HG02981 (cell line): ENCODE measurements around the gene WDR64.
"Not testable (repeated sequence)": the region's sequence is repeated elsewhere in the genome, so short reads cannot be mapped to it uniquely, and the experiment has no call there.

Source experiments
- ATAC-seq: cut with Tn5 transposase; IDR thresholded peaks from one replicate; pipeline ENCODE4 v1.9.1; 2021; ENCODE audit warnings: mild to moderate bottlenecking, moderate library complexity; ENCODE audit not compliant: unreplicated experiment

Gene WDR64

GRCh38 chr1:241735493-241735926 lies 83.4 kb downstream of the WDR64 start:
- not testable (repeated sequence) for ATAC-seq

GRCh38 chr1:241736387-241736786 lies 84.3 kb downstream of the WDR64 start:
- no peak for ATAC-seq

- ATAC-seq, result no peak
These were observed 86.4 kb downstream of the WDR64 start for GRCh38 chr1:241738284-241739078.

GRCh38 chr1:241742084-241742483 lies 90.0 kb downstream of the WDR64 start:
- no peak for ATAC-seq

GRCh38 chr1:241744591-241744990 lies 92.5 kb downstream of the WDR64 start:
- ATAC-seq, result no peak

GRCh38 chr1:241747992-241748391 lies 95.9 kb downstream of the WDR64 start:
- no peak for ATAC-seq

GRCh38 chr1:241749041-241749944 lies 97.2 kb downstream of the WDR64 start:
- ATAC-seq, result no peak

- no peak for ATAC-seq
These were observed 98.0 kb downstream of the WDR64 start for GRCh38 chr1:241749945-241750695.

GRCh38 chr1:241751524-241751923 lies 99.4 kb downstream of the WDR64 start:
- ATAC-seq, result no peak

- ATAC-seq, result no peak
These were observed 110.7 kb downstream of the WDR64 start for GRCh38 chr1:241762713-241763339.

- no peak for ATAC-seq
These were observed 113.3 kb downstream of the WDR64 start for GRCh38 chr1:241765390-241765789.

- no peak for ATAC-seq
These were observed 115.7 kb downstream of the WDR64 start for GRCh38 chr1:241767737-241768136.

GRCh38 chr1:241770115-241770514 lies 118.0 kb downstream of the WDR64 start:
- no peak for ATAC-seq

GRCh38 chr1:241771117-241771516 lies 119.0 kb downstream of the WDR64 start:
- ATAC-seq, result no peak

GRCh38 chr1:241772932-241773500 lies 120.9 kb downstream of the WDR64 start:
- no peak for ATAC-seq

- ATAC-seq, result no peak
These were observed 121.9 kb downstream of the WDR64 start for GRCh38 chr1:241773991-241774390.

GRCh38 chr1:241775021-241775420 lies 122.9 kb downstream of the WDR64 start:
- no peak for ATAC-seq

GRCh38 chr1:241776911-241777310 lies 124.8 kb downstream of the WDR64 start:
- ATAC-seq, result no peak

- ATAC-seq, result no peak
These were observed 126.0 kb downstream of the WDR64 start for GRCh38 chr1:241778117-241778516.

- ATAC-seq, result no peak
These were observed 127.8 kb downstream of the WDR64 start for GRCh38 chr1:241779897-241780296.
